Measurements from ENCODE around the gene C10orf95.

DNA sequence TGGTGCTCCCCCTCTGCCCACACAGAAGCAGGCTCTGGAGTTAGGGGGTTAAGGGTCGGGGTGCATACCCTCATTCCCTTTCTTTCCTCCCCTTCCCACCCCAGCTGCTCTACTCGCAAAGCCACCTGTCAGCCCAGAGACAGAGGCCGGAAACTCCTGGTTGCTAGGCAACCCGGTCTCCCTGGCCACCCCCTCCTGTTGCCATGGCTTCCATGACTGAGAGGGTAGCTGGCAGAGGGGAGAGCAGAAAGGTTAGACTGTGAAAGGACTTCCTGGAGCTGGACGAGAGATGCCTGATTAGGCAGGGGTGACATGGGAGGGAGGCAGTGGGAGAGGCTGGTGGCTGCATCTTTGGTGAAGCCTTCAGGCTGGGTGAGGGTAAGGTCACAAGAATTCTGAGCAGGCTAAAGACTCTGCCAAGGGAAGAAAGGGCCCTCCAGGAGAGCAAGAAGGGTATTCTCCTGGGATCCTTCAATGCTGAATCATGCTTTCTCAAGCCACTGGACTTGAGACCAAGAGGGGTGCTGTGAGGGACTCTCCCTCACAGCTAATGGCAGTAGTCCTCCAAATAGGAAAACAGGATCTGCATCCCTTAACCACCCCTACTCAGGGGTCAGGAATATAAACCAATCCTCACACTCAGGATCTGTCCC lies 38.2 kb downstream of the C10orf95 start:
- TF ChIP-seq, protein P1, sequence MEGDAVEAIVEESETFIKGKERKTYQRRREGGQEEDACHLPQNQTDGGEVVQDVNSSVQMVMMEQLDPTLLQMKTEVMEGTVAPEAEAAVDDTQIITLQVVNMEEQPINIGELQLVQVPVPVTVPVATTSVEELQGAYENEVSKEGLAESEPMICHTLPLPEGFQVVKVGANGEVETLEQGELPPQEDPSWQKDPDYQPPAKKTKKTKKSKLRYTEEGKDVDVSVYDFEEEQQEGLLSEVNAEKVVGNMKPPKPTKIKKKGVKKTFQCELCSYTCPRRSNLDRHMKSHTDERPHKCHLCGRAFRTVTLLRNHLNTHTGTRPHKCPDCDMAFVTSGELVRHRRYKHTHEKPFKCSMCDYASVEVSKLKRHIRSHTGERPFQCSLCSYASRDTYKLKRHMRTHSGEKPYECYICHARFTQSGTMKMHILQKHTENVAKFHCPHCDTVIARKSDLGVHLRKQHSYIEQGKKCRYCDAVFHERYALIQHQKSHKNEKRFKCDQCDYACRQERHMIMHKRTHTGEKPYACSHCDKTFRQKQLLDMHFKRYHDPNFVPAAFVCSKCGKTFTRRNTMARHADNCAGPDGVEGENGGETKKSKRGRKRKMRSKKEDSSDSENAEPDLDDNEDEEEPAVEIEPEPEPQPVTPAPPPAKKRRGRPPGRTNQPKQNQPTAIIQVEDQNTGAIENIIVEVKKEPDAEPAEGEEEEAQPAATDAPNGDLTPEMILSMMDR (IDR thresholded peaks at IDR 0.05), result no peak
- TF ChIP-seq USF2 (IDR thresholded peaks at IDR 0.05), result no peak
- no peak for TF ChIP-seq CEBPB (IDR thresholded peaks at IDR 0.05)
- TF ChIP-seq FOSL2 (IDR thresholded peaks at IDR 0.05), result no peak
- no peak for TF ChIP-seq FOSL2 (CRISPR knock-in tag; IDR thresholded peaks at IDR 0.05)
- TF ChIP-seq BHLHE40 (IDR thresholded peaks at IDR 0.05; ENCODE audit: low read depth, low read length), result no peak
- TF ChIP-seq EHMT2 (IDR thresholded peaks at IDR 0.05; ENCODE audit: low read depth), result no peak

Measured in A549 (cell line).